ENCODE results near the gene CXorf58.

DNA sequence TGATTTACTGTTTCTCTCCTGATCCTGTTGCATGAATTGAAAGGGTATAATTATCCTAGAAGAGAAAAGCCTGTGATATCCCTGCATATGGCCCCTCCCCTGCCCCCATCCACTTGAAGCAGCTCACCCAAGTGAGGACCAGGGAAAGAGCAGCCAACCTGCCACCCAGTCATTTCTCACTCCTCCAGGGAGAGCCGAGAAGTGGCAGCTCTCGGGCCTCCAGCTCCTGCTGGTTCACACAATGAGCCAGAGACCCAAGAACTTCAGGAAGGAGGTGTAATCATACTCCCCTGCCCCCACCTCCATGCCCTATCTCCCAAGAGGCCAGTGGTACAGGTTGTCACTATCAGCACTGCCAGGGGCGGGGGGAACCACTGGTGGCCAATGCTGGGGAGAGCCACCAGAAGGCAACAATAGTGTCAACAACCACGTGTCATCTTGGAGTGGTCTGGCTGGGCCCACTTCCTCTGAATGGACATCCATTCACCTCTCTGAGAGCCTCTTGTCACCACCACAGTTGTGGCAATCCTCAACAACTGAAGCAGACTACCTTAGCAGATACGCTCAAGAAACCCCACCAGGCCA is 43.0 kb upstream of the CXorf58 start:
- TF ChIP-seq, protein P1, sequence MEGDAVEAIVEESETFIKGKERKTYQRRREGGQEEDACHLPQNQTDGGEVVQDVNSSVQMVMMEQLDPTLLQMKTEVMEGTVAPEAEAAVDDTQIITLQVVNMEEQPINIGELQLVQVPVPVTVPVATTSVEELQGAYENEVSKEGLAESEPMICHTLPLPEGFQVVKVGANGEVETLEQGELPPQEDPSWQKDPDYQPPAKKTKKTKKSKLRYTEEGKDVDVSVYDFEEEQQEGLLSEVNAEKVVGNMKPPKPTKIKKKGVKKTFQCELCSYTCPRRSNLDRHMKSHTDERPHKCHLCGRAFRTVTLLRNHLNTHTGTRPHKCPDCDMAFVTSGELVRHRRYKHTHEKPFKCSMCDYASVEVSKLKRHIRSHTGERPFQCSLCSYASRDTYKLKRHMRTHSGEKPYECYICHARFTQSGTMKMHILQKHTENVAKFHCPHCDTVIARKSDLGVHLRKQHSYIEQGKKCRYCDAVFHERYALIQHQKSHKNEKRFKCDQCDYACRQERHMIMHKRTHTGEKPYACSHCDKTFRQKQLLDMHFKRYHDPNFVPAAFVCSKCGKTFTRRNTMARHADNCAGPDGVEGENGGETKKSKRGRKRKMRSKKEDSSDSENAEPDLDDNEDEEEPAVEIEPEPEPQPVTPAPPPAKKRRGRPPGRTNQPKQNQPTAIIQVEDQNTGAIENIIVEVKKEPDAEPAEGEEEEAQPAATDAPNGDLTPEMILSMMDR (conservative IDR thresholded peaks at IDR 0.05) = no peak
- TF ChIP-seq ZFX (IDR thresholded peaks at IDR 0.05) = no peak
